ENCODE results near the gene STK32C. TPM values are rescaled to one million over a fixed set of nuclear protein-coding genes. Genes with fewer than 3 reads are reported as not detected.
A peak's percentile ranks its signal among the peaks of the same experiment; 100 is the strongest.

Gene STK32C
- total and polyA plus RNA-seq, 12 donors = 2.7 to 8.9 (median 5.7) TPM

- Histone ChIP-seq H3K27me3 (no peaks in the 10 kb centered on the region), H3K4me1 (peaks cover 5 to 59% (median 54%) of the 10 kb centered on the region in 9 donors), H3K27ac (peak overlapping the region in 9 of 10 donors; percentile 19 to 90 (median 86)), H3K36me3 (peaks cover 0 to 3% (median 0%) of the 10 kb centered on the region in 9 donors), H3K4me3 (peak overlapping the region; percentile 68 to 97 (median 85)), H3K9me3 (no peaks in the 10 kb centered on the region)
- WGBS, 2 donors = 13 to 15% methylated on average over 16 of the region's 16 CpGs
- intact Hi-C loops (cut with DNase I) = no loop called here
- TF ChIP-seq CTCF (IDR thresholded peaks at IDR 0.05) = no peak
- peak in 4 of 8 donors; percentile 0 to 4 (median 2) for ATAC-seq
- DNase-seq = no peak
Observed at GRCh38 chr10:132332433-132332754, 24.6 kb upstream of the STK32C start.

GRCh38 chr10:132331601-132332432 lies 24.1 kb upstream of the STK32C start, which contains the start of gene LRRC27:
TSS of gene LRRC27 (plus strand) at chr10:132332193. CDS start at chr10:132333525, 1,332 bp downstream.
- intact Hi-C loops (cut with DNase I) = loop anchor here in 3 of 10 donors (2.0 kb wide), 1 partner anchor 23 kb away; no protein-coding TSS in a partner anchor
- H3K4me3 ChIP-seq = peak within 1 kb of the TSS; percentile 68 to 97 (median 85)
- no peaks in the 10 kb centered on the region for H3K27me3 ChIP-seq
- H3K9me3 ChIP-seq = no peaks in the 10 kb centered on the region
- peaks cover 0 to 3% (median 0%) of the 10 kb centered on the region in 9 donors for H3K36me3 ChIP-seq
- DNase-seq (peak; percentile 99 to 100), ATAC-seq (peak; percentile 93 to 97 (median 94))
- peak within 1 kb of the TSS; percentile 4 to 90 (median 86) for H3K27ac ChIP-seq
- no peak for TF ChIP-seq CTCF (IDR thresholded peaks at IDR 0.05)
- H3K4me1 ChIP-seq = peaks cover 5 to 59% (median 49%) of the 10 kb centered on the region in 9 donors
- 0 to 1% methylated on average over 64 to 88 of the region's 89 CpGs for WGBS, 2 donors

- WGBS, 2 donors = 89 to 91% methylated on average over 8 of the region's 8 CpGs
- H3K4me3 ChIP-seq = peak overlapping the region in 8 of 10 donors; percentile 68 to 97 (median 80)
- ATAC-seq (no peak), DNase-seq (no peak)
- no peaks in the 10 kb centered on the region for H3K9me3 ChIP-seq
- intact Hi-C loops (cut with DNase I) = loop anchor here in 3 of 10 donors (2.0 kb wide), 1 partner anchor 22 kb away; no protein-coding TSS in a partner anchor
- no peaks in the 10 kb centered on the region for H3K27me3 ChIP-seq
- no peak for TF ChIP-seq CTCF (IDR thresholded peaks at IDR 0.05)
- peaks cover 0 to 11% (median 0%) of the 10 kb centered on the region in 9 donors for H3K36me3 ChIP-seq
- peak overlapping the region in 5 of 10 donors; percentile 5 to 90 (median 79) for H3K27ac ChIP-seq
- peaks cover 5 to 49% (median 42%) of the 10 kb centered on the region in 9 donors for H3K4me1 ChIP-seq
Observed at GRCh38 chr10:132330486-132330833, 22.7 kb upstream of the STK32C start.

- no peaks in the 10 kb centered on the region for H3K9me3 ChIP-seq
- peak overlapping the region in 8 of 10 donors; percentile 5 to 90 (median 31) for H3K27ac ChIP-seq
- DNase-seq = no peak
- TF ChIP-seq CTCF (IDR thresholded peaks at IDR 0.05) = no peak
- ATAC-seq = no peak
- H3K36me3 ChIP-seq = peaks cover 0 to 11% (median 0%) of the 10 kb centered on the region in 9 donors
- H3K4me3 ChIP-seq = peak overlapping the region in 7 of 10 donors; percentile 68 to 97 (median 83)
- WGBS, 2 donors = 52 to 59% methylated on average over 23 of the region's 23 CpGs
- H3K27me3 ChIP-seq = no peaks in the 10 kb centered on the region
- intact Hi-C loops (cut with DNase I) = loop anchor here in 3 of 10 donors (2.0 kb wide), 1 partner anchor 21 kb away; no protein-coding TSS in a partner anchor
- H3K4me1 ChIP-seq = peaks cover 5 to 49% (median 42%) of the 10 kb centered on the region in 9 donors
Observed at GRCh38 chr10:132329565-132330485, 22.1 kb upstream of the STK32C start.

Measured in heart right ventricle (tissue), 16 donors.